Activated CD8-positive, alpha-beta T cell treated with anti-CD3 and anti-CD28 coated beads, Interleukin-2, amount 10 ng/mL, durations not matched to agents 7 days and 5 days (primary cell): ENCODE results near the gene SLA2. TPM values are rescaled to one million over a fixed set of nuclear protein-coding genes. Genes with fewer than 3 reads are reported as not detected.

ENCODE experiments used
- ATAC-seq: fragments of 150-1000 bp; cut with Tn5 transposase; one replicate; pipeline ENCODE4 v1.10.0; 2021; ENCODE audit warnings: moderate library complexity
- CTCF ChIA-PET: fragments of 350-600 bp; sonication (Branson Sonifier 250); formaldehyde crosslinking; loops from one replicate; lab custom pipeline; 2021; ENCODE audit warnings: antibody characterized with exemption; lab: Charles Lee
- POLR2A ChIA-PET: fragments of 350-600 bp; sonication (Branson Sonifier 250); formaldehyde crosslinking; loops from one replicate; lab custom pipeline; 2021; ENCODE audit warnings: antibody characterized with exemption; lab: Charles Lee
- DNase-seq: peaks from one replicate; pipeline ENCODE4 v3.0.0-alpha.2; 2020
- H3K27ac Mint-ChIP-seq: one replicate; pipeline ENCODE4 v1.8.0; 2021; ENCODE audit warnings: mild to moderate bottlenecking, mixed read lengths
- H3K27me3 Mint-ChIP-seq: one replicate; pipeline ENCODE4 v1.8.0; 2021; ENCODE audit warnings: low read depth, mixed read lengths
- H3K36me3 Mint-ChIP-seq: one replicate; pipeline ENCODE4 v1.8.0; 2021; ENCODE audit warnings: low read depth, mixed read lengths
- H3K4me1 Mint-ChIP-seq: one replicate; pipeline ENCODE4 v1.8.0; 2021; ENCODE audit warnings: low read depth, mixed read lengths
- H3K4me3 Mint-ChIP-seq: one replicate; pipeline ENCODE4 v1.8.0; 2021; ENCODE audit warnings: mild to moderate bottlenecking, mixed read lengths
- H3K9me3 Mint-ChIP-seq: one replicate; pipeline ENCODE4 v1.8.0; 2022; ENCODE audit warnings: mixed read lengths; ENCODE audit not compliant: insufficient read depth
- total RNA-seq, 2 experiments: library from RNA; stranded (reverse); gene quantifications; one replicate each; pipeline ENCODE4 v1.2.3, GENCODE V29; 2021

SLA2 gene
- total RNA-seq, 2 experiments from 2014 or later = 131 to 137 TPM

- DNase-seq (no peak), ATAC-seq (no peak)
- ChIA-PET CTCF (no interaction called here), POLR2A (no interaction called here)
- Mint-ChIP-seq H3K4me3 (no peak overlapping the region), H3K27ac (peak overlapping the region; percentile 29), H3K36me3 (peaks cover 14% of the 10 kb centered on the region), H3K27me3 (no peaks in the 10 kb centered on the region), H3K4me1 (peaks cover 4% of the 10 kb centered on the region), H3K9me3 (no peaks in the 10 kb centered on the region)
Observed at GRCh38 chr20:36563374-36563773, 82.6 kb downstream of the SLA2 start.

GRCh38 chr20:36562724-36563123 lies 83.3 kb downstream of the SLA2 start:
- ChIA-PET CTCF (no interaction called here), POLR2A (interaction anchor here (1.9 kb wide), 1 partner anchor 10 kb away, joined by 5 read pairs; the partner anchor contains the start of gene TGIF2)
- peaks cover 14% of the 10 kb centered on the region for H3K36me3 Mint-ChIP-seq
- no peaks in the 10 kb centered on the region for H3K9me3 Mint-ChIP-seq
- DNase-seq (no peak), ATAC-seq (no peak)
- peaks cover 4% of the 10 kb centered on the region for H3K4me1 Mint-ChIP-seq
- no peak overlapping the region for H3K27ac Mint-ChIP-seq
- no peaks in the 10 kb centered on the region for H3K27me3 Mint-ChIP-seq
- no peak overlapping the region for H3K4me3 Mint-ChIP-seq

Other genes starting within 250 kb of the SLA2 start
- under 1 TPM; 0.18 to 0.31 TPM for gene MYL9, start 104.7 kb downstream of the SLA2 start, total RNA-seq
- 10 to 100 TPM; 29.2 to 32.9 TPM for gene TGIF2, start 72.6 kb downstream of the SLA2 start, total RNA-seq
- gene RAB5IF, start 40.4 kb downstream of the SLA2 start, total RNA-seq = 100 to 1,000 TPM; 108 to 109 TPM
- gene NDRG3, start 99.9 kb upstream of the SLA2 start, total RNA-seq = 10 to 100 TPM; 37.2 to 39.4 TPM
- gene DSN1, start 127.6 kb upstream of the SLA2 start, total RNA-seq = 10 to 100 TPM; 40.2 to 41.8 TPM
- not detected for gene TLDC2, start 229.9 kb upstream of the SLA2 start, total RNA-seq